DMS53 treated with DMSO at 0.1 percent for 48 hours (cell line): Measurements from ENCODE around the gene ZBTB7C.

ENCODE experiments used
- DNase-seq: peaks from one replicate; lab custom pipeline; 2025; ENCODE audit not compliant: unreplicated experiment; lab: John Stamatoyannopoulos, UW

ZBTB7C gene

GRCh38 chr18:48263914-48264902 lies 145.0 kb downstream of the ZBTB7C start:
- no peak for DNase-seq

- no peak for DNase-seq
Measured at GRCh38 chr18:48263192-48263853, 145.9 kb downstream of the ZBTB7C start.

- DNase-seq: no peak
Measured at GRCh38 chr18:48260237-48260636, 148.9 kb downstream of the ZBTB7C start.

- no peak for DNase-seq
Measured at GRCh38 chr18:48256848-48257247, 152.3 kb downstream of the ZBTB7C start.

- DNase-seq: no peak
Measured at GRCh38 chr18:48254077-48254602, 155.0 kb downstream of the ZBTB7C start.

GRCh38 chr18:48252525-48252924 lies 156.7 kb downstream of the ZBTB7C start:
- no peak for DNase-seq

GRCh38 chr18:48250918-48251317 lies 158.3 kb downstream of the ZBTB7C start:
- DNase-seq: no peak

- DNase-seq: no peak
Measured at GRCh38 chr18:48250362-48250907, 158.7 kb downstream of the ZBTB7C start.

GRCh38 chr18:48249854-48250253 lies 159.3 kb downstream of the ZBTB7C start:
- DNase-seq: no peak

GRCh38 chr18:48244530-48244929 lies 164.7 kb downstream of the ZBTB7C start:
- no peak for DNase-seq

GRCh38 chr18:48238636-48239035 lies 170.5 kb downstream of the ZBTB7C start:
- no peak for DNase-seq

- no peak for DNase-seq
Measured at GRCh38 chr18:48238206-48238605, 171.0 kb downstream of the ZBTB7C start.

- DNase-seq: no peak
Measured at GRCh38 chr18:48236822-48237221, 172.4 kb downstream of the ZBTB7C start.

GRCh38 chr18:48230467-48231113 lies 178.6 kb downstream of the ZBTB7C start:
- peak; percentile 88 for DNase-seq

- DNase-seq: no peak
Measured at GRCh38 chr18:48229552-48229981, 179.6 kb downstream of the ZBTB7C start.

- no peak for DNase-seq
Measured at GRCh38 chr18:48228841-48229240, 180.3 kb downstream of the ZBTB7C start.

GRCh38 chr18:48228301-48228715 lies 180.9 kb downstream of the ZBTB7C start:
- no peak for DNase-seq

- peak; percentile 21 for DNase-seq
Measured at GRCh38 chr18:48227206-48227605, 182.0 kb downstream of the ZBTB7C start.

GRCh38 chr18:48226401-48226800 lies 182.8 kb downstream of the ZBTB7C start:
- DNase-seq: no peak

- DNase-seq: peak; percentile 99
Measured at GRCh38 chr18:48222118-48222517, 187.1 kb downstream of the ZBTB7C start.
